Measurements from ENCODE around the gene TSEN2.
"Not testable (repeated sequence)": the region's sequence is repeated elsewhere in the genome, so short reads cannot be mapped to it uniquely, and the experiment has no call there.

TSEN2 gene

DNA sequence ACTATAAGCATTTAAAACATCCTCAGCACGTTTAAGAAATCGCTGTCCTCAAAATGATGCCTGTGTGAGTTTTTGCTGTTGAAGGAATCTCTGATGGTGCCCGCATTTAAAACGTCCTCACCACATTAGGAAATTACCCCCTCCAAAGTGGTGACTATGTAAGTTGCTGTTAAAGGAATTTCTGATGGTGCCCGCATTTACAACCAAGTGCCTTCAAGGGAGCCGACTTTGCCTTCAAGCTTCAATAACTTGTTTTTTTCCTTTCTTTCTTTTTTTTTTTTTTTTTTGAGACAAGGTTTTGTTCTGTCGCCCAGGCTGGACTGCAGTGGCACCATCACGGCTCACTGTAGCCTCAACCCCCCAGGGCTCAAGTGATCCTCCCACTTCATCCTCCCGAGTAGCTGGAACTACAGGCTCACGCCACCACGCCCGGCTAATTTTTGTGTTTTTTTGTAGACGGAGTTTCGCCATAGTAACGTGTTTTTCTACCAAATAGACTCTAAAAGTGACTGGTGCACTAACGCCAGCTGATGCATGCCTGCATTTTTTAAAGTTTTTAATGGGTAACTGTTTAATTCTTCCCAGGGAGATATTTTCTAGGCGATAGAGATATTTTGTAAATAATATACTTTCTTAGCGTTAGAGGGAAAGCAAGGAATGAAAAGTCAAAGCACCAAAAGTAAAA, 19.0 kb upstream of the TSEN2 start:
- H3K4me1 ChIP-seq (ENCODE audit: control insufficient read depth in 1 of 2, insufficient read depth in 2 of 2, low read length in 2 of 2): peaks cover under 1 to 9% of the 10 kb centered on the region in 2 donors
- no peaks in the 10 kb centered on the region for H3K27me3 ChIP-seq (ENCODE audit: low read depth, low read length)
- no peaks in the 10 kb centered on the region for H3K36me3 ChIP-seq (ENCODE audit: control insufficient read depth in 1 of 2, insufficient read depth in 2 of 2, low read length in 2 of 2)
- H3K9me3 ChIP-seq (ENCODE audit: control insufficient read depth in 1 of 2, low read length in 2 of 2): no peaks in the 10 kb centered on the region
- H3K27ac ChIP-seq (ENCODE audit: low read length): no peak overlapping the region
- H3K4me3 ChIP-seq (ENCODE audit: low read depth in 1 of 2, low read length in 2 of 2): no peak overlapping the region

DNA sequence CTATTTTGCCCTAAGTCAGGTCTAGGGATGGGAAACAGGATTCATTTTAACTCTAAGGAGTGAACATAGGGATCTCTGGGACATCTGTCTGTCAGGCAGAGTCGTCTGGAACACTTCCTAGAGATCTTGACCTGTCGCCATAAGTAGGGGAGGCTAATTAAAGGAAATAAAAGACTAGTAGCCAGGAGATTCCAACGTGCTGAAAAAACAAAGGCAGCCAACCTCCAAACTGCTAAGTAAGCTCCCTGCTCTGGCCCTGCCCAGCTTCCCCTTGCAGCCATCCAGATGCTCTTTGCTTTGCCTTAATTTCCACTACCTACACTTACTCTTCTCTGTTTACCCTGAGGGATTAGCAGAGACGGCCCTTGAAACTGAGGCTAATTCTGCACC, 18.4 kb upstream of the TSEN2 start:
- no peaks in the 10 kb centered on the region for H3K27me3 ChIP-seq (ENCODE audit: low read depth, low read length)
- no peak overlapping the region for H3K4me3 ChIP-seq (ENCODE audit: low read depth in 1 of 2, low read length in 2 of 2)

DNA sequence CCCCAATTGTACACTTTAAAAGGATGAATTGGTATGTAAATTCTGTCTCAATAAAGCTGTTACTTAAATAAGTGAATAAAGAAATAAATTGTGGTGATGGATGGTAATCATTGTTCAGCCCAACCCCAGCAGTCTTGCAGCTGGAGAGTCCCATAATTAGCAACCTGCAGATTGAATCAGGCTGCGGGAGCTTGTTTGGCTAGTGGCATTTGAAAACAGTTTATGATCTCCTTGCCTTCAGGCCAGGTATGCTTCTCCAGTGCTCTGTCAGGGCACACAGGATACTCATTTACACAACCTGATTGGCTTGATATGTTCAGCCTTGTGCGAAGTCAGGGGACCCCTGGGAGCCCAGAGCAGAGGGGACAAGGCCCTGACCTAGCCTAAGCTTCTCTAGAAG, 16.5 kb upstream of the TSEN2 start:
- Histone ChIP-seq H3K4me1 (ENCODE audit: control insufficient read depth in 1 of 2, insufficient read depth in 2 of 2, low read length in 2 of 2) (peaks cover 0 to under 1% of the 10 kb centered on the region in 2 donors), H3K27ac (ENCODE audit: low read length) (no peak overlapping the region), H3K27me3 (ENCODE audit: low read depth, low read length) (no peaks in the 10 kb centered on the region), H3K36me3 (ENCODE audit: control insufficient read depth in 1 of 2, insufficient read depth in 2 of 2, low read length in 2 of 2) (no peaks in the 10 kb centered on the region), H3K9me3 (ENCODE audit: control insufficient read depth in 1 of 2, low read length in 2 of 2) (no peaks in the 10 kb centered on the region), H3K4me3 (ENCODE audit: low read depth in 1 of 2, low read length in 2 of 2) (no peak overlapping the region)

More for the DNA sequence above, 18.4 kb upstream of the TSEN2 start:
- peaks cover 0 to 9% of the 10 kb centered on the region in 2 donors for H3K4me1 ChIP-seq (ENCODE audit: control insufficient read depth in 1 of 2, insufficient read depth in 2 of 2, low read length in 2 of 2)
- H3K36me3 ChIP-seq (ENCODE audit: control insufficient read depth in 1 of 2, insufficient read depth in 2 of 2, low read length in 2 of 2): no peaks in the 10 kb centered on the region
- H3K9me3 ChIP-seq (ENCODE audit: control insufficient read depth in 1 of 2, low read length in 2 of 2): no peaks in the 10 kb centered on the region
- no peak overlapping the region for H3K27ac ChIP-seq (ENCODE audit: low read length)

DNA sequence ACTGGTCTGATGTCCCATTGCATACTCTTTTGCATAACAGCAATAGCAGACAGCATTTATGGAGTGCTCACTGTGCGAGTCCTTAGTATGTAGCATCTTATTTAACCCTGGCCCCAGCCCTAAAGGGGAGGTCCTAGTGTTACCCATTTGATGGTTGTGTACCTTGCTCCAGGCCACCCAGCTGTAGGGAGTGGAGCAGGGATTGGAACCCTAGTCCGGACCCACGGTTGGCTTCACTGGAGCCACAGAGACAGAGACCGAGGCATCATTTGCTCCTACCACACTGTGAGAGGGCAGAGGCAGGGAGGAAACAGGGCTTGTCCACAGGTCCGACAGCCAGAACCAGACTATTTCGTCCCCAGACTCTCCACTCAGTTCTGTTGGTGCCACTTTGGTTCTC, 16.0 kb upstream of the TSEN2 start:
- H3K27me3 ChIP-seq (ENCODE audit: low read depth, low read length): no peaks in the 10 kb centered on the region
- no peaks in the 10 kb centered on the region for H3K9me3 ChIP-seq (ENCODE audit: control insufficient read depth in 1 of 2, low read length in 2 of 2)
- H3K27ac ChIP-seq (ENCODE audit: low read length): no peak overlapping the region
- H3K4me3 ChIP-seq (ENCODE audit: low read depth in 1 of 2, low read length in 2 of 2): no peak overlapping the region
- no peaks in the 10 kb centered on the region for H3K36me3 ChIP-seq (ENCODE audit: control insufficient read depth in 1 of 2, insufficient read depth in 2 of 2, low read length in 2 of 2)
- H3K4me1 ChIP-seq (ENCODE audit: control insufficient read depth in 1 of 2, insufficient read depth in 2 of 2, low read length in 2 of 2): no peaks in the 10 kb centered on the region

DNA sequence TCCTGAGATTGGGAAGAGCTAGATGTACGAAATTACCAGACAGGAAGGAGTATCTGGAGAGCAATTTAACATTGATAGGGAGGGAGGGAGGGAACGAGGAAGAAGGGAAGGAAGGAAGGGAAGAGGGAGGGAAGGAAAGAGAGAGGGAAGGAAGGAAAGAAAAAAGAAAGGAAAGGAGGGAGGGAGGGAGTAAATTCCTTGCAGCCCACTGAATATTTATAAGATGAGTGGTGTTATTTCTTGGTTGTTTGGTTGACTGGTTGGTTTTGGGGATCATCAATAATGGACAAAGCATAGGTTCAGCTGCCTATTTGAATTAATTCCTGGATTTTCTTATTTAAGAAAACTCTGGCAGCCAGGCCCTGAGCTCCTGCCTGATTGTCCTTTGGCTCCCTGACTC, 15.5 kb upstream of the TSEN2 start:
- Histone ChIP-seq H3K36me3 (ENCODE audit: control insufficient read depth in 1 of 2, insufficient read depth in 2 of 2, low read length in 2 of 2) (no peaks in the 10 kb centered on the region), H3K4me1 (ENCODE audit: control insufficient read depth in 1 of 2, insufficient read depth in 2 of 2, low read length in 2 of 2) (no peaks in the 10 kb centered on the region), H3K9me3 (ENCODE audit: control insufficient read depth in 1 of 2, low read length in 2 of 2) (no peaks in the 10 kb centered on the region), H3K27ac (ENCODE audit: low read length) (no peak overlapping the region), H3K4me3 (ENCODE audit: low read depth in 1 of 2, low read length in 2 of 2) (no peak overlapping the region), H3K27me3 (ENCODE audit: low read depth, low read length) (no peaks in the 10 kb centered on the region)

DNA sequence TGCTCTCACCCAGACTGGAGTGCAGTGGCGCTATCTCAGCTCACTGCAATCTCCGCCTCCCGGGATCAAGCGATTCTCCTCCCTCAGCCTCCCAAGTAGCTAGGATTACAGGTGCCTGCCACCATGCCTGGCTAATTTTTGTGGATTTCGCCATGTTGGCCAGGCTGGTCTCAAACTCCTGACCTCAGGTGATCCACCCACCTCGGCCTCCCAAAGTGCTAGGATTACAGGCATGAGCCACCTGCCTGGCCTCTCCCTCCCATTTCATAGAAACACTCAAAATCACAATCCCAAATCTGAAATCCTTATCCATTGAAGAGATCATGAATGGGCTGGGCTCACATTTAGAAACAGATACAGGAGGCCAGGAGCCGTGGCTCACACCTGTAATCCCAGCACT, 15.1 kb upstream of the TSEN2 start:
- H3K36me3 ChIP-seq (ENCODE audit: control insufficient read depth in 1 of 2, insufficient read depth in 2 of 2, low read length in 2 of 2); H3K9me3 ChIP-seq (ENCODE audit: control insufficient read depth in 1 of 2, low read length in 2 of 2); H3K4me3 ChIP-seq (ENCODE audit: low read depth in 1 of 2, low read length in 2 of 2); H3K27ac ChIP-seq (ENCODE audit: low read length); H3K27me3 ChIP-seq (ENCODE audit: low read depth, low read length); H3K4me1 ChIP-seq (ENCODE audit: control insufficient read depth in 1 of 2, insufficient read depth in 2 of 2, low read length in 2 of 2): not testable (repeated sequence)

DNA sequence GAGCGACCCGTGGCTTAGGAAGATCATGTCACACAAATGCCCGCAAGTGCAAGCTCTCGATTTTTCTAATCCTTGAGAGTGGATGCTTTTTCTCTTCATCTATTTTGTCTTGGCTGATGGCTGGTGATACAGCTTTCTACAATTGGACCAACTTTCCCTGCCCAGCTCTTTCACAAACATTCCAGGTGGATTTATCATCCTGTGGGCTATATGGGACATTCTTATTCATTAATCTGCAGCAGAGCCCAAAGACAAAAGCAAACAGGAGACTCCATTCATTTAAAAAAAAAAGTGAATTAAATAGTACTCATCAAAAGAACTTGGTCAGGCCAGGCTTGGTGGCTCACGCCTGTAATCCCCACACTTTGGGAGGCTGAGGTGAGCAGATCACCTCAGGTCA, 14.2 kb upstream of the TSEN2 start:
- H3K27me3 ChIP-seq (ENCODE audit: low read depth, low read length): no peaks in the 10 kb centered on the region
- no peak overlapping the region for H3K4me3 ChIP-seq (ENCODE audit: low read depth in 1 of 2, low read length in 2 of 2)
- no peaks in the 10 kb centered on the region for H3K9me3 ChIP-seq (ENCODE audit: control insufficient read depth in 1 of 2, low read length in 2 of 2)
- no peaks in the 10 kb centered on the region for H3K36me3 ChIP-seq (ENCODE audit: control insufficient read depth in 1 of 2, insufficient read depth in 2 of 2, low read length in 2 of 2)
- no peak overlapping the region for H3K27ac ChIP-seq (ENCODE audit: low read length)
- H3K4me1 ChIP-seq (ENCODE audit: control insufficient read depth in 1 of 2, insufficient read depth in 2 of 2, low read length in 2 of 2): no peaks in the 10 kb centered on the region

DNA sequence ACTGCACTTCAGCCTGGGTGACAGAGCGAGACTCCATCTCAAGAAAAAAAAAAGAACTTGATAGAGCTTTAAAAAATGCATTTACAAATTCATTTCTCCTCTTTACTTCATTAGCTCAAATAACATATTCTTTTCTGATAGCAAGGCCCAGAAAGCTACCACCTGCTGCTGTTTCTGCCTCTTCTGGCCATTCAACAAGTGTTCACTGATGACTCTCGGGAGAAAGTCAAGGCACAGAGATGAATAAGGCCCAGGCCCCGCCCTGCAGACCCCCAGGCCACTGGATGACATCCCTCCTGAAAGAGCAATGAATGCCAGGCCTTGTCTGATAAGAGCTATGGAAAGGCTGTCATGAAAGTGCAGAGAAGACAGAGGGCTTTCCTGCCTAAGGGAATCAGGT, 13.6 kb upstream of the TSEN2 start:
- no peaks in the 10 kb centered on the region for H3K9me3 ChIP-seq (ENCODE audit: control insufficient read depth in 1 of 2, low read length in 2 of 2)
- H3K27ac ChIP-seq (ENCODE audit: low read length): no peak overlapping the region

DNA sequence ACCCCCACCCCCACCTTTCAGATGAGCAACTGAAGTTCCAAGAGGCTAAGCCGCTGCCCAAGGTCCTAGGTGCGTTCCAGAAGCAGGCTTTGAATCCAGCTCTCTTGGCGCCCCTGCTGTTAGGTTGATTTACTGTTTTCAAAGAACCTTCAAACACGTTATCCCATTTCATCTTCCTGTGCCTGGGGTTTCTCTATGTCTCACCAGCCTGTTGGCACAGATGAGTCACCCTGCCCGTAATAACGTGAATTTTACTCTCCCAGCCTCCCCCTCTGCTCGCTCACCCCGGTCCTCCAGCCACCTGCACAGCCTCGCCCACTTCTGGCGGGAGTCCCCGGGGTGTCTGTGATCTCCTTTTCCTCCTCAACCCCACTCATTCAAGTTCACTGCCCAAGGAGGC, 13.0 kb upstream of the TSEN2 start:
- no peaks in the 10 kb centered on the region for H3K36me3 ChIP-seq (ENCODE audit: control insufficient read depth in 1 of 2, insufficient read depth in 2 of 2, low read length in 2 of 2)
- H3K27me3 ChIP-seq (ENCODE audit: low read depth, low read length): no peaks in the 10 kb centered on the region
- no peak overlapping the region for H3K4me3 ChIP-seq (ENCODE audit: low read depth in 1 of 2, low read length in 2 of 2)
- no peaks in the 10 kb centered on the region for H3K9me3 ChIP-seq (ENCODE audit: control insufficient read depth in 1 of 2, low read length in 2 of 2)
- no peak overlapping the region for H3K27ac ChIP-seq (ENCODE audit: low read length)
- H3K4me1 ChIP-seq (ENCODE audit: control insufficient read depth in 1 of 2, insufficient read depth in 2 of 2, low read length in 2 of 2): no peaks in the 10 kb centered on the region

More for the DNA sequence above, 13.6 kb upstream of the TSEN2 start:
- H3K27me3 ChIP-seq (ENCODE audit: low read depth, low read length): no peaks in the 10 kb centered on the region
- no peak overlapping the region for H3K4me3 ChIP-seq (ENCODE audit: low read depth in 1 of 2, low read length in 2 of 2)
- no peaks in the 10 kb centered on the region for H3K36me3 ChIP-seq (ENCODE audit: control insufficient read depth in 1 of 2, insufficient read depth in 2 of 2, low read length in 2 of 2)
- H3K4me1 ChIP-seq (ENCODE audit: control insufficient read depth in 1 of 2, insufficient read depth in 2 of 2, low read length in 2 of 2): no peaks in the 10 kb centered on the region

GRCh38 chr3:12472000-12472610, 12.2 kb upstream of the TSEN2 start:
- H3K27ac ChIP-seq (ENCODE audit: low read length): no peak overlapping the region
- no peaks in the 10 kb centered on the region for H3K9me3 ChIP-seq (ENCODE audit: control insufficient read depth in 1 of 2, low read length in 2 of 2)
- no peaks in the 10 kb centered on the region for H3K27me3 ChIP-seq (ENCODE audit: low read depth, low read length)
- H3K36me3 ChIP-seq (ENCODE audit: control insufficient read depth in 1 of 2, insufficient read depth in 2 of 2, low read length in 2 of 2): no peaks in the 10 kb centered on the region
- no peak overlapping the region for H3K4me3 ChIP-seq (ENCODE audit: low read depth in 1 of 2, low read length in 2 of 2)
- H3K4me1 ChIP-seq (ENCODE audit: control insufficient read depth in 1 of 2, insufficient read depth in 2 of 2, low read length in 2 of 2): no peaks in the 10 kb centered on the region

DNA sequence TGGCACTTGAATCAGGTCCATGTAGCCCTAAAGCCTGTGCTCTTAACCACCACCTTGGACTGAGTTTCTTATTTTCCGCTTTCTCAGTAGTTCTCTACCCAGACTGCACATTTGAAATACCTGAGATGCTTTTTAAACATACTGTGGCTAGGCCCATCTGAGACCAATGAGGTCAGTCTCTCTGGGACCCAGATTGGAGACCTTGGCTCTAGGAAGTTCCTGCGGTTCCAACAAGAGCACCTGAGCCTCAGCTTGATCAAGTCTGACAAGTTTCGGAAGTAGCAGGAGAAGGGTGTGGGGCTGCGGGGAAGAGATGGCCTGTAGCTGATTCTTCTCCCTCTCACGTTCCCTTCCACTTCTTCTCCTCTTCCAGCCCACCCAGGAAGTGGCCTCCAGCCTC, 11.5 kb upstream of the TSEN2 start:
- H3K27ac ChIP-seq (ENCODE audit: low read length): no peak overlapping the region
- no peaks in the 10 kb centered on the region for H3K9me3 ChIP-seq (ENCODE audit: control insufficient read depth in 1 of 2, low read length in 2 of 2)
- no peak overlapping the region for H3K4me3 ChIP-seq (ENCODE audit: low read depth in 1 of 2, low read length in 2 of 2)
- H3K4me1 ChIP-seq (ENCODE audit: control insufficient read depth in 1 of 2, insufficient read depth in 2 of 2, low read length in 2 of 2): no peaks in the 10 kb centered on the region
- no peaks in the 10 kb centered on the region for H3K36me3 ChIP-seq (ENCODE audit: control insufficient read depth in 1 of 2, insufficient read depth in 2 of 2, low read length in 2 of 2)
- H3K27me3 ChIP-seq (ENCODE audit: low read depth, low read length): no peaks in the 10 kb centered on the region

GRCh38 chr3:12473511-12473910, 10.8 kb upstream of the TSEN2 start:
- H3K27me3 ChIP-seq (ENCODE audit: low read depth, low read length): no peaks in the 10 kb centered on the region
- H3K4me3 ChIP-seq (ENCODE audit: low read depth in 1 of 2, low read length in 2 of 2): no peak overlapping the region
- no peaks in the 10 kb centered on the region for H3K4me1 ChIP-seq (ENCODE audit: control insufficient read depth in 1 of 2, insufficient read depth in 2 of 2, low read length in 2 of 2)
- H3K27ac ChIP-seq (ENCODE audit: low read length): no peak overlapping the region
- H3K9me3 ChIP-seq (ENCODE audit: control insufficient read depth in 1 of 2, low read length in 2 of 2): no peaks in the 10 kb centered on the region
- no peaks in the 10 kb centered on the region for H3K36me3 ChIP-seq (ENCODE audit: control insufficient read depth in 1 of 2, insufficient read depth in 2 of 2, low read length in 2 of 2)

Data from muscle layer of duodenum (tissue), 2 donors.